Measurements from ENCODE around the gene FMN1.

DNA sequence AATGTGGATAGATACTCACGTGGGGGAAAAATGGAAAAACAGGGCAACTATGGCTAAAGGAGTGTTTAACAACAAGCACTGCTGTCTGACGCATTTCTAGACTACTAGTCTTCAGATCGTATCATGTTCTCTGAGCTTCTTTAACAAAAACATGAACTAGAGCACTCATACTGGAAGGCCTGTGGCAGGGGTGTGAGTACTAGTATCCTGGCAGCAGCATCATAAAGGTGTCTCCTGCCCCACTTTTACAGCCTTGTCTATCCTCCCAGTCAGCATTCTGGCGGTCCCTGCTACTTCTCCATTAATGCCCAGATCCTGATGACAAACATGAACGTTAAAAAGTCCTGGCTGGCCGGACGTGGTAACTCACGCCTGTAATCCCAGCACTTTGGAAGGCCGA is 4.0 kb downstream of the FMN1 start:
- TF ChIP-seq GATA2 (IDR thresholded peaks at IDR 0.05; ENCODE audit: low read depth, low read length) (no peak), GATA3 (IDR thresholded peaks at IDR 0.05; ENCODE audit: low read depth, low read length) (no peak)

Data from SH-SY5Y (cell line).